Natural killer cell (primary cell): ENCODE data around the gene DYNLRB2. TPM values are rescaled to one million over a fixed set of nuclear protein-coding genes. Genes with fewer than 3 reads are reported as not detected.

Experiments used
- ATAC-seq, 3 donors: fragments of 150-1000 bp in 2 of 3; fragments of 200-7000 bp in 1 of 3; cut with Tn5 transposase; 1 replicate in 1 of 3; 2 replicates in 2 of 3; pipeline ENCODE4 v1.10.0; 2021; ENCODE audit warnings: mild to moderate bottlenecking in 2 of 3, moderate library complexity in 2 of 3
- DNase-seq, 2 donors: peaks; one replicate each; pipeline versions ENCODE4 v3.0.0 to v3.0.0-alpha.2; 2013 to 2021; ENCODE audit warnings: mixed read lengths in 1 of 2
- H3K27ac ChIP-seq: one replicate; pipeline ENCODE4 v1.5.1; 2013; ENCODE audit warnings: mild to moderate bottlenecking, low read length
- H3K27me3 ChIP-seq: one replicate; pipeline ENCODE4 v1.6.1; 2013; ENCODE audit warnings: low read length; ENCODE audit not compliant: control insufficient read depth, insufficient read depth
- H3K36me3 ChIP-seq: one replicate; pipeline ENCODE4 v1.6.1; 2013; ENCODE audit warnings: low read length; ENCODE audit not compliant: control insufficient read depth, insufficient read depth
- H3K4me1 ChIP-seq: one replicate; pipeline ENCODE4 v1.6.1; 2013; ENCODE audit warnings: low read length; ENCODE audit not compliant: control insufficient read depth, insufficient read depth
- H3K4me3 ChIP-seq: one replicate; pipeline ENCODE4 v1.5.1; 2013; ENCODE audit warnings: low read length
- H3K9me3 ChIP-seq: one replicate; pipeline ENCODE4 v1.6.1; 2013; ENCODE audit warnings: low read length; ENCODE audit not compliant: control insufficient read depth, insufficient read depth
- H3K27ac Mint-ChIP-seq, 2 donors: one replicate each; pipeline ENCODE4 v1.8.0; 2022; ENCODE audit warnings: mild to moderate bottlenecking in 2 of 2, mixed read lengths in 2 of 2, moderate library complexity in 1 of 2
- H3K27me3 Mint-ChIP-seq, 2 donors: one replicate each; pipeline ENCODE4 v1.8.0; 2022; ENCODE audit warnings: low read depth in 2 of 2, mixed read lengths in 2 of 2
- H3K36me3 Mint-ChIP-seq: one replicate; pipeline ENCODE4 v1.8.0; 2022; ENCODE audit warnings: mixed read lengths
- H3K4me1 Mint-ChIP-seq, 2 donors: one replicate each; pipeline ENCODE4 v1.8.0; 2022; ENCODE audit warnings: mixed read lengths in 2 of 2
- H3K4me3 Mint-ChIP-seq: one replicate; pipeline ENCODE4 v1.8.0; 2022; ENCODE audit warnings: mild to moderate bottlenecking, moderate library complexity, mixed read lengths
- H3K9me3 Mint-ChIP-seq, 2 donors: one replicate each; pipeline ENCODE4 v1.8.0; 2022; ENCODE audit warnings: mixed read lengths in 2 of 2
- WGBS: methylation state at CpG from one replicate; pipeline ENCODE4 v1.1.7; 2013; ENCODE audit warnings: missing lambda C conversion rate; ENCODE audit not compliant: insufficient coverage; 5-methylcytosine and 5-hydroxymethylcytosine counted together
- intact Hi-C: fragments of 100-400 bp; cut with micrococcal nuclease; formaldehyde crosslinking; loops from one replicate; pipeline ENCODE4 v1.14.2; 2022
- total RNA-seq, 4 donors: library from RNA; stranded (reverse); fragments of 120-200 nt in 1 of 4; gene quantifications; one replicate each; pipeline versions ENCODE4 v1.2.3 to v1.2.4, GENCODE V29; 2013 to 2022
- TF ChIP-seq, protein P1 (sequence below): fragments of 200-600 bp; IDR thresholded peaks from one replicate; pipeline ENCODE4 v1.8.0; 2022; ENCODE audit warnings: antibody characterized with exemption

DYNLRB2 gene
- not detected for total RNA-seq
- total RNA-seq (2013) = 0.25 TPM

DNA sequence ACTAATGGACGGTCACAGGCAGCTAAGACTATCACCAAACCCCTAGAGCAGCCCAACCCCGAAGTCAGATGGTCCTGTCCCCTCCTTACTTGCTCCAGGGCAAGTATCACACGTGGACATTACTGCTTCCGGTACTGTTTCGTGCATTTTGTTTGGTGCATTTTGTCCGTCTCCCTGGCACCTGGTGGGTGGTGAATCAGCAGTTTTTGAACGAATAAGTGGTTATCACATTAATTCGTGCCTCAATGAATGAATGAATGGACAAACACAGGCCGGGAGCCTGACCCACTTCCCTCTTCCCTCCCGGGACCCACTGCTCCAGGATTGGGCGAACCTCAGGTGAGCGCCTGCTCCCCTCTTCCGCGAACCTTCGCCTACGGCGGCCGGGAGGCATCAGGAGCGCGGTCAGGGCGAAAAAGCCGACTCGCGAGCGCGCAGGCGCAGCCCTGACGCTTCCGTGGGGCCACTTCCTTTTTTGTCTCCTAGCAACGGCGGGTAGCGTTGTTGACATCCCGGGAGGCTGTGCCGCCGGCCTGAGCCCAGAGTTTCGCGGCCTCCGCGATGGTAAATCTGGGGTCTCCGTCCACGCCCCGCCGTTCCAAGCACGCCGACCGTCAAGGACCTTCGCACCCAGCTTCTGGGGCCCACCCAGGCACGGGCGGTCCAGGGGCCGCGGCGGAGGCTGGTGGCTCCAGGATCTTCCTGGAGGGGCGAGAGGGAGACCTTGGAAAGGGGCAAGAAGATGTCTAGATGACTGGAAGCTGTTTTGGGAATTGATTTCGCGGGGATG lies at the start of gene DYNLRB2:
DYNLRB2 (plus strand) TSS at position 478 of the 790 bp plus-strand sequence; CDS start at position 562, 84 bp downstream.
- peak within 1 kb of the TSS; percentile 95 to 98 for H3K27ac Mint-ChIP-seq
- H3K4me1 Mint-ChIP-seq = peaks cover 17 to 19% of the 10 kb centered on the region in 2 donors
- H3K4me3 Mint-ChIP-seq = peak within 1 kb of the TSS; percentile 96
- peaks cover 0 to 2% of the 10 kb centered on the region in 2 donors for H3K9me3 Mint-ChIP-seq
- peaks cover 11 to 36% of the 10 kb centered on the region in 2 donors for H3K27me3 Mint-ChIP-seq
- intact Hi-C loops = no loop called here
- no peaks in the 10 kb centered on the region for H3K36me3 Mint-ChIP-seq
- DNase-seq (peak; percentile 89 to 97), ATAC-seq (peak; percentile 91 to 95 (median 95))
- TF ChIP-seq, protein P1, sequence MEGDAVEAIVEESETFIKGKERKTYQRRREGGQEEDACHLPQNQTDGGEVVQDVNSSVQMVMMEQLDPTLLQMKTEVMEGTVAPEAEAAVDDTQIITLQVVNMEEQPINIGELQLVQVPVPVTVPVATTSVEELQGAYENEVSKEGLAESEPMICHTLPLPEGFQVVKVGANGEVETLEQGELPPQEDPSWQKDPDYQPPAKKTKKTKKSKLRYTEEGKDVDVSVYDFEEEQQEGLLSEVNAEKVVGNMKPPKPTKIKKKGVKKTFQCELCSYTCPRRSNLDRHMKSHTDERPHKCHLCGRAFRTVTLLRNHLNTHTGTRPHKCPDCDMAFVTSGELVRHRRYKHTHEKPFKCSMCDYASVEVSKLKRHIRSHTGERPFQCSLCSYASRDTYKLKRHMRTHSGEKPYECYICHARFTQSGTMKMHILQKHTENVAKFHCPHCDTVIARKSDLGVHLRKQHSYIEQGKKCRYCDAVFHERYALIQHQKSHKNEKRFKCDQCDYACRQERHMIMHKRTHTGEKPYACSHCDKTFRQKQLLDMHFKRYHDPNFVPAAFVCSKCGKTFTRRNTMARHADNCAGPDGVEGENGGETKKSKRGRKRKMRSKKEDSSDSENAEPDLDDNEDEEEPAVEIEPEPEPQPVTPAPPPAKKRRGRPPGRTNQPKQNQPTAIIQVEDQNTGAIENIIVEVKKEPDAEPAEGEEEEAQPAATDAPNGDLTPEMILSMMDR = no peak
- WGBS = 3% methylated on average over 55 of the region's 55 CpGs
- H3K36me3 ChIP-seq = no peaks in the 10 kb centered on the region
- H3K4me1 ChIP-seq = peaks cover 10% of the 10 kb centered on the region
- no peaks in the 10 kb centered on the region for H3K9me3 ChIP-seq
- peak within 1 kb of the TSS; percentile 79 for H3K27ac ChIP-seq
- H3K27me3 ChIP-seq = no peaks in the 10 kb centered on the region
- peak within 1 kb of the TSS; percentile 85 for H3K4me3 ChIP-seq

DNA sequence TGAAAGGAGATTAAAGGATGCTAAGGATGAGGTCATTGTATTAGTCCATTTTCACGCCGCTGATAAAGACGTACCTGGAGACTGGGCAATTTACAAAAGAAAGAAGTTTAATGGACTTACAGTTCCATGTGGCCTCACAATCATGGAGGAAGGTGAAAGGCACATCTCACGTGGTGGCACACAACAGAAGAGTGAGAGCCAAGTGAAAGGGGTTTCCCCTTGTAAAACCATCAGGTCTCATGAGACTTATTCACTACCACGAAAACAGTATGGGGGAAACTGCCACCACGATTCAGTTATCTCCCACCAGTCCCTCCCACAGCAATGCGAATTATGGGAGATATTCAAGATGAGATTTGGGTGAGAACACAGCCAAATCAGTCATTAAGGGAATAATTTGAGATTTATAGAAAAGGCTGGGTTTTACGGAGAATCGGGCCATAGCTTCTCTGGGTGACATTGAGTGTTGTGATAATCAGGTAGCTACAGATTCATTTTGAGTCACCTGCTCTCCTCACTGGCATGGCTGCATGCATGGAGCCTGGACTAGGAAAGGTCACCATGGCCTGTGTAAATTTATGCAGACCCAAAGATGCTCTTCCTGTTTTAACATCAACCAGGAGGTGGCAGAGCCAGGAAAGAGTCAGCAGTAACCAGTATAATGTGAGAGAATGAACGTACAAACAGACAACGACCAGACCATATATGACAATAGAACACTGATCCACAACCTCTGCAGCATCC lies 40.5 kb upstream of the DYNLRB2 start:
- no peaks in the 10 kb centered on the region for H3K36me3 Mint-ChIP-seq
- Histone ChIP-seq H3K27ac (no peak overlapping the region), H3K4me3 (no peak overlapping the region), H3K27me3 (no peaks in the 10 kb centered on the region), H3K9me3 (no peaks in the 10 kb centered on the region), H3K36me3 (no peaks in the 10 kb centered on the region), H3K4me1 (no peaks in the 10 kb centered on the region)
- peaks cover 11 to 16% of the 10 kb centered on the region in 2 donors for H3K27me3 Mint-ChIP-seq
- no peak overlapping the region for H3K27ac Mint-ChIP-seq
- intact Hi-C loops = no loop called here
- no peak overlapping the region for H3K4me3 Mint-ChIP-seq
- no peak for ATAC-seq
- TF ChIP-seq, protein P1 = no peak
- WGBS = 67% methylated on average over 9 of the region's 11 CpGs
- H3K4me1 Mint-ChIP-seq = no peaks in the 10 kb centered on the region
- H3K9me3 Mint-ChIP-seq = no peaks in the 10 kb centered on the region
- DNase-seq = peak in 1 of 2 donors; percentile 29

DNA sequence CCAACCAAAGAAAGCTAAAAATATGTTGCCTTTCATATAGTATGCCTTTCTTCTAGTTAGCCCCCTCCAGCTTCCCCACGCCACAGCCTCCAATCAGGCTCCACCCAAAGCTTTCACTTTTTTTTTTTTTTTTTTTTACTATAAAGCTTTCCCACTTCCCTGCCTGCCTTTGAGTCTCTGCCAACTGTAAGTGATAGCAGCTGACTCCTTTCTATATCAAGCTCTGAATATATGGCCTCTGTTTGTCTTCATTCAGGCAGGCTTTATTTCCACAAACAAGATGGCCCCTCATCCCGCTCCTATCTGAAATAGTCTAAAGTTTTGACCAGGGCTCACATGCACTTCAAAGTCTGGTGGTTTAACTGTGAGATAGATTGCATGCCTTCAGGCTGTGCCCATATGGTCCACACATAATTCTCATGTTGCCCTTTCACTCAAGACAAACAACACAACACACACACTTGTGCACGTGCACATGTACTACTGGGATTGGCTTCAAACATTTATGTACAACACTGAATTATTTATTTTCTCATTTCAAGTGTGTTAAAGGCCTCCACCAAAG lies 39.8 kb upstream of the DYNLRB2 start:
- Mint-ChIP-seq H3K9me3 (no peaks in the 10 kb centered on the region), H3K4me3 (no peak overlapping the region), H3K4me1 (no peaks in the 10 kb centered on the region), H3K36me3 (no peaks in the 10 kb centered on the region), H3K27ac (no peak overlapping the region), H3K27me3 (peaks cover 8% of the 10 kb centered on the region in 2 donors)
- no peak for DNase-seq
- no peak overlapping the region for H3K4me3 ChIP-seq
- 84% methylated on average over 3 of the region's 3 CpGs for WGBS
- no peak overlapping the region for H3K27ac ChIP-seq
- no peaks in the 10 kb centered on the region for H3K9me3 ChIP-seq
- H3K36me3 ChIP-seq = no peaks in the 10 kb centered on the region
- TF ChIP-seq, protein P1 = no peak
- ATAC-seq = no peak
- intact Hi-C loops = no loop called here
- H3K27me3 ChIP-seq = no peaks in the 10 kb centered on the region
- no peaks in the 10 kb centered on the region for H3K4me1 ChIP-seq
